SK-N-SH treated with all-trans-retinoic acid at 6 μM for 48 hours (cell line): ENCODE measurements around the gene MLX.
A peak's percentile ranks its signal among the peaks of the same experiment; 100 is the strongest.

Experiments used
- ATAC-seq: fragments of 200-7000 bp; cut with Tn5 transposase; 3 replicates; pipeline ENCODE4 v1.9.1; 2020; ENCODE audit warnings: mild to moderate bottlenecking, moderate library complexity
- ARNTL ChIP-seq: fragments of 450-650 bp; formaldehyde crosslinking; IDR thresholded peaks from 2 replicates; pipeline ENCODE4 v1.5.0; 2020; ENCODE audit warnings: low read depth, mild to moderate bottlenecking, moderate library complexity, borderline replicate concordance
- BACH2 ChIP-seq: fragments of 250-450 bp; sonication (Bioruptor Pico); IDR thresholded peaks from 2 replicates; pipeline ENCODE4 v1.9.0; 2021; ENCODE audit warnings: mild to moderate bottlenecking, borderline replicate concordance
- CREB5 ChIP-seq: fragments of 250-450 bp; sonication (Bioruptor Pico); IDR thresholded peaks from 2 replicates; pipeline ENCODE4 v1.5.1; 2020; ENCODE audit warnings: low read depth, mild to moderate bottlenecking, moderate library complexity
- CSDC2 ChIP-seq: fragments of 250-450 bp; sonication (Bioruptor Pico); IDR thresholded peaks from 2 replicates; pipeline ENCODE4 v1.5.0; 2020; ENCODE audit warnings: mild to moderate bottlenecking, moderate library complexity
- CSRNP3 ChIP-seq: fragments of 250-450 bp; sonication (Bioruptor Pico); IDR thresholded peaks from 2 replicates; pipeline ENCODE4 v1.5.1; 2021; ENCODE audit warnings: mild to moderate bottlenecking, moderate library complexity
- ESRRG ChIP-seq: fragments of 250-450 bp; sonication (Bioruptor Pico); IDR thresholded peaks from 2 replicates; pipeline ENCODE4 v1.6.1; 2021; ENCODE audit warnings: mild to moderate bottlenecking
- GLIS3 ChIP-seq: fragments of 250-450 bp; sonication (Bioruptor Pico); IDR thresholded peaks from 2 replicates; pipeline ENCODE4 v1.5.0; 2020; ENCODE audit warnings: mild to moderate bottlenecking, moderate library complexity
- ISL1 ChIP-seq: fragments of 250-450 bp; sonication (Bioruptor Pico); IDR thresholded peaks from 2 replicates; pipeline ENCODE4 v2.1.2; 2022; ENCODE audit warnings: mild to moderate bottlenecking, moderate library complexity
- PATZ1 ChIP-seq: fragments of 250-450 bp; sonication (Bioruptor Pico); IDR thresholded peaks from 2 replicates; pipeline ENCODE4 v1.8.0; 2020; ENCODE audit warnings: mild to moderate bottlenecking, moderate library complexity, borderline replicate concordance
- POU6F1 ChIP-seq: fragments of 250-450 bp; sonication (Bioruptor Pico); IDR thresholded peaks from 2 replicates; pipeline ENCODE4 v1.8.0; 2021; ENCODE audit warnings: low read depth, mild to moderate bottlenecking, moderate library complexity, borderline replicate concordance
- PPARA ChIP-seq: fragments of 250-450 bp; sonication (Bioruptor Pico); IDR thresholded peaks from 2 replicates; pipeline ENCODE4 v1.5.0; 2020; ENCODE audit warnings: mild to moderate bottlenecking, borderline replicate concordance
- RARB ChIP-seq: fragments of 250-450 bp; sonication (Bioruptor Pico); IDR thresholded peaks from 2 replicates; pipeline ENCODE4 v1.8.0; 2021; ENCODE audit warnings: mild to moderate bottlenecking, moderate library complexity
- SNAI2 ChIP-seq: fragments of 250-450 bp; sonication (Bioruptor Pico); IDR thresholded peaks from 2 replicates; pipeline ENCODE4 v1.5.0; 2020; ENCODE audit warnings: mild to moderate bottlenecking, moderate library complexity
- TCF4 ChIP-seq: fragments of 250-450 bp; sonication (Bioruptor Pico); IDR thresholded peaks from 2 replicates; pipeline ENCODE4 v1.8.0; 2021; ENCODE audit warnings: mild to moderate bottlenecking, moderate library complexity, borderline replicate concordance
- TOX ChIP-seq: fragments of 250-450 bp; sonication (Bioruptor Pico); IDR thresholded peaks from 2 replicates; pipeline ENCODE4 v1.8.0; 2021; ENCODE audit warnings: mild to moderate bottlenecking, moderate library complexity, borderline replicate concordance
- TSHZ2 ChIP-seq: fragments of 250-450 bp; sonication (Bioruptor Pico); IDR thresholded peaks from 2 replicates; pipeline ENCODE4 v1.5.0; 2020; ENCODE audit warnings: mild to moderate bottlenecking, moderate library complexity
- ZC3H10 ChIP-seq: fragments of 250-450 bp; sonication (Bioruptor Pico); IDR thresholded peaks from 2 replicates; pipeline ENCODE4 v1.5.1; 2021; ENCODE audit warnings: mild to moderate bottlenecking, moderate library complexity
- ZFP3 ChIP-seq: fragments of 250-450 bp; sonication (Bioruptor Pico); IDR thresholded peaks from 2 replicates; pipeline ENCODE4 v1.5.0; 2020; ENCODE audit warnings: mild to moderate bottlenecking, moderate library complexity
- ZFP30 ChIP-seq: fragments of 450-650 bp; formaldehyde crosslinking; IDR thresholded peaks from 2 replicates; pipeline ENCODE4 v1.5.0; 2022; ENCODE audit warnings: mild to moderate bottlenecking, moderate library complexity
- ZNF565 ChIP-seq: fragments of 450-650 bp; formaldehyde crosslinking; conservative IDR thresholded peaks from 2 replicates; pipeline ENCODE4 v1.5.0; 2020; ENCODE audit warnings: low read depth, mild to moderate bottlenecking, moderate library complexity
- ZNF70 ChIP-seq: fragments of 450-650 bp; formaldehyde crosslinking; IDR thresholded peaks from 2 replicates; pipeline ENCODE4 v1.5.0; 2020; ENCODE audit warnings: mild to moderate bottlenecking, moderate library complexity
- ZNF8 ChIP-seq: fragments of 450-650 bp; formaldehyde crosslinking; IDR thresholded peaks from 2 replicates; pipeline ENCODE4 v1.5.0; 2020; ENCODE audit warnings: mild to moderate bottlenecking, moderate library complexity

The MLX gene

GRCh38 chr17:42573095-42573494 lies 6.2 kb downstream of the MLX start:
- no peak for TF ChIP-seq POU6F1 (CRISPR knock-in tag)
- no peak for TF ChIP-seq ESRRG
- TF ChIP-seq ZFP30 (CRISPR knock-in tag) = no peak
- no peak for TF ChIP-seq ZNF70 (CRISPR knock-in tag)
- TF ChIP-seq RARB (CRISPR knock-in tag) = no peak
- TF ChIP-seq ISL1 (CRISPR knock-in tag) = no peak
- TF ChIP-seq TCF4 (CRISPR knock-in tag) = no peak
- TF ChIP-seq PPARA (CRISPR knock-in tag) = no peak
- no peak for TF ChIP-seq ZFP3 (CRISPR knock-in tag)
- TF ChIP-seq, all 23 proteins: peak for 0
- no peak for ATAC-seq

GRCh38 chr17:42574463-42574862 lies 7.6 kb downstream of the MLX start:
- no peak for ATAC-seq
- TF ChIP-seq TSHZ2 (CRISPR knock-in tag) (no peak), CSDC2 (CRISPR knock-in tag) (no peak), BACH2 (CRISPR knock-in tag) (no peak), ZNF8 (CRISPR knock-in tag) (no peak), ZNF565 (CRISPR knock-in tag) (no peak), ZFP3 (CRISPR knock-in tag) (no peak), RARB (CRISPR knock-in tag) (no peak), ISL1 (CRISPR knock-in tag) (no peak), ESRRG (no peak), PATZ1 (CRISPR knock-in tag) (no peak), CSRNP3 (CRISPR knock-in tag) (no peak), TOX (CRISPR knock-in tag) (no peak), ZFP30 (CRISPR knock-in tag) (no peak), TCF4 (CRISPR knock-in tag) (no peak), GLIS3 (no peak), SNAI2 (no peak), ZC3H10 (CRISPR knock-in tag) (no peak), ZNF70 (CRISPR knock-in tag) (no peak)
- TF ChIP-seq, all 23 proteins: peak for 0

GRCh38 chr17:42577140-42577531 lies 10.2 kb downstream of the MLX start:
- TF ChIP-seq BACH2 (CRISPR knock-in tag) = no peak
- TF ChIP-seq PPARA (CRISPR knock-in tag) = no peak
- TF ChIP-seq ZFP30 (CRISPR knock-in tag) = no peak
- no peak for TF ChIP-seq RARB (CRISPR knock-in tag)
- no peak for TF ChIP-seq CREB5 (CRISPR knock-in tag)
- TF ChIP-seq TCF4 (CRISPR knock-in tag) = no peak
- TF ChIP-seq TOX (CRISPR knock-in tag) = no peak
- no peak for TF ChIP-seq PATZ1 (CRISPR knock-in tag)
- TF ChIP-seq SNAI2 = no peak
- TF ChIP-seq ZNF565 (CRISPR knock-in tag) = no peak
- TF ChIP-seq ZNF8 (CRISPR knock-in tag) = no peak
- TF ChIP-seq ARNTL (CRISPR knock-in tag) = no peak
- TF ChIP-seq ZNF70 (CRISPR knock-in tag) = no peak
- no peak for TF ChIP-seq ZFP3 (CRISPR knock-in tag)
- TF ChIP-seq POU6F1 (CRISPR knock-in tag) = no peak
- peak; percentile 37 for ATAC-seq
